NCI-H2107 (cell line): ENCODE data around the gene PPP2R2D.
"Not testable (repeated sequence)": the region's sequence is repeated elsewhere in the genome, so short reads cannot be mapped to it uniquely, and the experiment has no call there.

Experiments used
- DNase-seq: peaks from one replicate; lab custom pipeline; 2025; lab: John Stamatoyannopoulos, UW

Gene PPP2R2D

GRCh38 chr10:131949041-131949862 lies 48.4 kb downstream of the PPP2R2D start:
- DNase-seq = no peak

- not testable (repeated sequence) for DNase-seq
These were observed 49.1 kb downstream of the PPP2R2D start for GRCh38 chr10:131949908-131950307.

DNA sequence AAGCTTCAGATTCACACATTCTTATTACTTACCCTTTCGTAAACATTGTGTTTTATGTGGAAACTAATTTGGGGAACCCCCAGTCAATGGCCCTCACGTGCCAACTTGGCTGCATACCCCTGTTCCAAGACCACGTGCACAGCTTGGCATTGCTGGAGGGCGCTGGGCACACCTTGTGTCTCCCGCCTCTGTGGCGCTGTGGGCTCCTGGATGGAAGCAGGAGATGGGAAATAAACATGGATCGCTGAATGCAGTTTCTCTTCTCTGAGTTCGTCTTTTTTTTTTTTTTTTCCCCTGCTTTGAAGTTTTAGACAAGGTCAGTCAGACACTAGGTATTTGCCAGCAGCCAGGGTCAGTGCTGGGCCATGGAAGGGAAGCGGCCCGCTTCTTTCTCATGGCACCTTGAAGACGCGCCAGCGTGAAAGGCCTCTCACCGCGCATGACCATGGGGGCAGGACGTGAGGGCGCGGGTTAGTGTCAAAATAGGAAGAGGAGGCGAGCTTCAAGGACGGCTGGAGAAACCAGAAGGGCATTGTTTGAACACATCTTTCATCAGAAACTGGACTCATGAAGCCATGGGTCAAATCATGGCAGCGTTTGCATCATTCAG lies 53.7 kb downstream of the PPP2R2D start:
- no peak for DNase-seq

GRCh38 chr10:131955591-131956340 lies 55.0 kb downstream of the PPP2R2D start:
- no peak for DNase-seq

DNA sequence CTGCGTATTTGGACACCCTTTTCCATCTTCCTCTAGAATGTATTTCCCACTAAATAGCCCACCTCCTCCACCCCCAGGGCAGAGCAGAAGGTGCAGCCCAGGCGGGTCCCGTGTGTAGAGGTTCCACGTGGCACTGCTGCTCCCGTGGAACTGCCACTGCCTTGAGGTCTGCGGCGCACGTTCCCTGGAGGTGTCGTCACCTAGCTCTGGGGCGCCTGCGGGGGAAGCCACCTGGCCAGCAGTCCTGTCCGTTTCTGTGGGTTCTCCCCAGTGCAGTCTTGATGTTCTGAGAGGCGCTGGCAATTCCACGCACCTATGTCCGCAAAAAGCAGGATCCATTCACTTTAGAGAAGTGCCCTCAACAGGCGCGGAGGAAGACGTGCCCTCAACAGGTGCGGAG lies 59.0 kb downstream of the PPP2R2D start:
- DNase-seq = no peak

DNA sequence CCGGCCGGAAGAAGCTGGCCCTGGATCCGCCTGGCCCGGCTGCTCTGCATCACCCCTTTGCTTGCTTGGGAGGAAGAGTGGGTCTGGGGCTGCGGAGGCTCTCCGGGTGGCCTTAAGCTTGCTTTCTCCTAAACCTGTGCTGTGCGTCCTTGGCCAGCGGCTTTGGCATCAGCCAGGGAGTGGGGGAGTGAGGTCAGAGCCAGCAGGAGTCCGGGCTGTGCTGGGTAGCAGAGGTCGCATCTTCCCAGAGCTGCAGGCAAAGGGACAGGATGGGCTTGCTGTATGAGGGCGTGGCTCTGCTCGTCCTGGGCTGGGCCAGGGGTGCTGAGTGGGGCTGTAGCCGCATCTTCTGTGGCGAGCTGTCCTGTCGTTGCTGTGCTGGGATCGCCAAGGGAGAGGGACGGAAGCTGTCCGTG lies 59.8 kb downstream of the PPP2R2D start:
- no peak for DNase-seq

- DNase-seq = no peak
These were observed 60.4 kb downstream of the PPP2R2D start for GRCh38 chr10:131961047-131961776.

DNA sequence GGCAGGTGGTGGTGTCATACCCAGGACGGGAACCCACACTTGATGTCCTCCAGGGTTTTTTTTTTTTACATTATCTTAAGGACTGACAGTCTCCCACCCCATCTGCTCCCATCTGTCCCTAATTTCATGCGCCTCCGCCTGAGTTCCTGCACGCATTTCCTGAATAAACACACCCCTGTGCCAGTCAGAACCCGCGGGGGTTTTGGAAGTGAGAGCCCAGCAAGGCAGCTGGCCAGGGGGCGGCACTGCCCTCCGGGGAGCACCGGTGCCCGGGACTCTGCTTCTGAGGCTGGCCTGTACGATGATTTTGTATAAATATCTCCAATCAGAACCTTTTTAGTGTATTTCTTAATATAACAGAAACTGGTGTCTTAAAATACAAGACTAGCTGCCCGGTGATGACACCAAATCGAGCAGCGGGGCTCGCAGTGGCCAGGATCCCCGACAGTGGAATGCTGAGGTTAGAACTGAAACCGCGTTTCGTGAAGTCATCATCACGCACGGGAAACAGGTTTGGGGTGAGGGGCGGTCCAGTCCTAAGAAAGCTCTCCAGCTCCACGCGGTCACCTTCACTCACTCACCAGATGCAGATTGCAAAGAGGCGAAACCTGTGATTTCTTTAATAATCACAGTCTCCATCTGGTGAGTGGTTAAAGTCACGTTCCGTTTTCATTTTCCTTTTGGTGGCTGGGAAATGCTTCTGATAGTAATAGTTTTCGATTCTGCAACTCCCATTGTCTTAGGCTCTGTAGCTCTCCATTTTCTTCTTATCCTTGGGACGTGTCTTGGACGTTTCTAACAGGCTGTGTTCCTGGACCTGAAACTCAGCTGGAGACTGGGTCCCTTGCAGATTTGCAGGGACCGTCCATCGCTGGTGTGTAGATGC lies 61.2 kb downstream of the PPP2R2D start:
- DNase-seq = no peak

DNA sequence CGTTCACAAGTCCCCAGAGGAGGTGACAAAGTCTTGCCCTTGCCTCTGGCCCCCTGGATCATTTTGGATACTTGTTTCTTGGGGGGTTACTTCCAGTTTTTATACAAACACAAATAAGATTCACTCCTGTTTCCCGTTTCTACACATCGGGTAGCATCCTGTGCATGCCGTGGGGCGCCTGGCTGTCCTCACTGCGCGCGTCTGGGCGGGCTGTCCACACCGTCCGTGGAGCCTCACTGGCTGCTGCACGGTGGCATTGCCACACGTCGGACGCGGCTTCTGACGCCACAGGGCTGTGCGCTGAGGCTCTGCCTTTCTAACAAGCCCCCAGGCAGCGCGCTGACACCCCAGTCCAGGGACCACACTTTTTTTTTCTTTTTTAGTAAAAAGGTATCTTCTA lies 62.5 kb downstream of the PPP2R2D start:
- DNase-seq = no peak

- no peak for DNase-seq
These were observed 63.0 kb downstream of the PPP2R2D start for GRCh38 chr10:131963811-131964210.

DNA sequence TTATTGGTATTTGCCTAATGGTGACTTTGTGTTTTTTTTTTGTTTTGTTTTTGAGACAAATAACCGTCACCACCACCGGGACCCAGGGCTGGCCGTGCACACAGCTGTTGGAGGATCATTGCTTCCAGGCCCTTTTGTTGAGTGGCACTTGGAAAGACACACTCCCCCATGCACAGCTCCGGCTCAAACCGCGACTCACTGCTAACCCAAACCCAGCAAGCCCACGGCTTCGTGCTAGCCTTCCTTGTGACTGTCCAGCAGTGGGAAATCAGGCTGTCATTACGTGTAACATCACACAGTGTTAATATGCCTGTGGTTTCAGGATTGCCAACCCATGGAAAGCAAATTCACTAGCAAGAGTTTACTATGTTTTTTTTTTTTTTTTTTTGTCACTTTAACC lies 63.5 kb downstream of the PPP2R2D start:
- no peak for DNase-seq

DNA sequence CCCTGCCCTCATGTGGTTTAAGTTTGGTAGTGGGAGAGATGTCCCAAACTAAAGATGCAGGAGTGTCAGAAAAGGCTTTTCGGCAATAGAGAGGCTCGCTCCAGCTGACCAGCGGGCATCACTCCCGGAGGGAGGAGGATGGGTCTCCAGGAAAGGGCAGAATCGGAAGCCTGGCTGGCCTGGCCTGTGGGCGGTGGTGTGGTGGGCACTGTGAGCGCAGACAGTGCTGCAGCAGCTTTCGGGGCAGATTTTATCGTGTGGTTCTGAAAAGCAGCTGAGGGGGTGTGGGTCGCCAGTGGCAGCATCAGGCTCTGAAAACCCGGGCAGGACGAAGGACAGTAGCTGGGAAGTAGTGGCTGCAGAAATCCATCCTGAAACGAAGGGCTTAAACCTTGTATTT lies 68.1 kb downstream of the PPP2R2D start:
- DNase-seq = no peak

- no peak for DNase-seq
These were observed 70.1 kb downstream of the PPP2R2D start for GRCh38 chr10:131970946-131971345.

GRCh38 chr10:131971591-131971990 lies 70.8 kb downstream of the PPP2R2D start:
- DNase-seq = no peak

DNA sequence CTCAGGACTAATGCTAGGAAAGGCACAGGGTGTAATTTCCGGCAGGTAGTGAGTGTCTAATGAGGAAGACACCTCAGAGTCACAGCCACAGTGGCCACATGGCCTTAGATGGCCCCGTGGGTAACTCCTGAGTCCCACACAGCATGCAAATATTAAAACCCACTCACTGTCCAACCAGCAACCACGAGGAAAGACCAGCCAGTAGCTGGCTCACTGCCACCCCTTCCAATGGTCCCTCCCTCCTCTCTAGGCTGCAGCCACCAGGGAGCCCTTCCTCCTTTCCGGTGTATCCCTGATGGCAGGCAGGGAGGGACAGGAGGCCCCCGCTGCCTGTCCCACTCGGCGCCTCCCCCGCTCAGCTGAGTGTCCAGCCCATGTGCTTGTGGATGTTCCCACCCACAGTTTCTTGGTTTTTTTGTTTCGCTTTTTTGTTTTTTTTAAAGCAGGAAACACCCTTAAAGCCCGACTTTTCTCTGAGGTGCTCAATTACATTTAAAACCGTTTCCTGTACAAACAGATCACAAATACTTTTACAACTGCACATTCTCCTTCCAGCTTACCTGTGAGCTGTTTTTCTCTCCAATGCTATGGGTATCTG lies 71.8 kb downstream of the PPP2R2D start:
- DNase-seq = no peak

DNA sequence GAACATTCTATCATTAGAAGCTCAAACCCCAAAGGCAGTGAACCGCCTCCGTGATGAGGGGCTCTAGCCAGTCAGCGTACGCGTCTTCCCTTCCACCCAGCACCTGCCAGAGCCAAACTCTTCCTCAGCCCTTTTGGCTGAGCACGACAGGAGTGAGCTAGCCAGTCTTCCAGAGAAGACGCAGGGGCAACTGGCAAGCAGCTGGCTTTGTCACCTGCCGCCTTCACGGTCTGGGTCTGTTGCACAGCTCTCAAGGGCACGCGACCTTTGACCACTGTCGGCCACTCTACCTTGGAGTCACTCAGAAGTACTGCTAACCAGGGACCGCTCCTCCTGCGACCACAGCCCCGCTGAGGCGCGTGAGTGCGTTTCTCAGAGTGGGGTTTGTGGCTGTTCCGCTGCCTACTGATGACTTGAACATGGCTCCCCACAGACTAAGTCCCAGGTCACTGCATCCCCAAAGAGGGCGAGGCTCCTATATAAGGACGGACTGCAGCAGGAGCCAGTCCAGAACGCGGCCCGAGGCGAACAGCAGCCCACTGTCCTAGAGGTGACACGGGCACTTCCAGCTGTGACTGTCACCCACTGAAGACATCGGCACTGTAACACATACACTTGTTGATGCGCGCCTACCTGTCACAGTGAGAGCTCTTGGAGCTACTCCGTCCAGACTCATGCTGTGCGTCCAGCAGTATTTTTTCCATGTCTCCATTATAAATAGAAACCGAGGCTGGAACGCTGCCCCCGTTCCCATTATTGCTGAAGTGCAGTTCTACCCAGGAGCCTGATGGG lies 72.5 kb downstream of the PPP2R2D start:
- no peak for DNase-seq

GRCh38 chr10:131974034-131974817 lies 73.4 kb downstream of the PPP2R2D start:
- DNase-seq = no peak

DNA sequence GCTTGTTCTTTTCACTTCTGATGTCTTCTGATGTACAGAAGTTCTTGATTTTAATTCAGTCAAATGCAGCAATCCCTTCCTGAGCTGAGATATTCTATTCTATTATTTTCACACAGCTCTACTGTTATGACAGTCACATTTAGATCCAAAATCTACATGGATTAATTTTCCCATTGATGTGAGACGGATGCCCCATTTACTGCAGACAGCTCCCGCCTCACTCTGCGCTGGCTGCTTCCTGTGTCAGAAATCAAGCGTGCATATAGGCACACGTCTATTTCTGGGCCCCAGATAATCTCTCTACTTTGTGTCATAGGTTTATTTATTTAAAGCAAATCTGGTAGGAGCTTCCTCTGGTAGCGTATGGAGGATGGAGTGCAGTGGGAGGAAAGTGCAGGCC lies 74.2 kb downstream of the PPP2R2D start:
- DNase-seq = no peak

GRCh38 chr10:131975796-131976195 lies 75.0 kb downstream of the PPP2R2D start:
- DNase-seq = no peak
